ENCODE measurements around the gene PTK6.
"Not testable (repeated sequence)": the region's sequence is repeated elsewhere in the genome, so short reads cannot be mapped to it uniquely, and the experiment has no call there.

The PTK6 gene

GRCh38 chr20:63525971-63526370, 11.2 kb downstream of the PTK6 start:
- DNase-seq, result no peak

- DNase-seq, result no peak
These were observed 12.0 kb downstream of the PTK6 start for GRCh38 chr20:63525185-63525584.

GRCh38 chr20:63522981-63523611, 14.1 kb downstream of the PTK6 start:
- DNase-seq, result no peak

GRCh38 chr20:63522091-63522868, 14.9 kb downstream of the PTK6 start:
- DNase-seq, result no peak

- DNase-seq, result no peak
These were observed 15.6 kb downstream of the PTK6 start for GRCh38 chr20:63521602-63522001.

- DNase-seq, result peak; percentile 75
These were observed 16.1 kb downstream of the PTK6 start for GRCh38 chr20:63520934-63521601.

GRCh38 chr20:63520504-63520933, 16.7 kb downstream of the PTK6 start, which contains the start of gene PPDPF:
TSS of gene PPDPF (plus strand) at chr20:63520765. CDS start at chr20:63521309, 544 bp downstream.
- DNase-seq, result peak; percentile 91

GRCh38 chr20:63519668-63520503, 17.3 kb downstream of the PTK6 start:
- DNase-seq, result no peak

GRCh38 chr20:63518946-63519667, 18.1 kb downstream of the PTK6 start:
- no peak for DNase-seq

- DNase-seq, result no peak
These were observed 18.8 kb downstream of the PTK6 start for GRCh38 chr20:63518351-63518861.

GRCh38 chr20:63517376-63518309, 19.5 kb downstream of the PTK6 start:
- no peak for DNase-seq

- DNase-seq, result not testable (repeated sequence)
These were observed 22.7 kb downstream of the PTK6 start for GRCh38 chr20:63514520-63514919.

GRCh38 chr20:63513207-63513606, 24.0 kb downstream of the PTK6 start:
- no peak for DNase-seq

- DNase-seq, result no peak
These were observed 28.1 kb downstream of the PTK6 start for GRCh38 chr20:63509088-63509564.

- no peak for DNase-seq
These were observed 29.0 kb downstream of the PTK6 start for GRCh38 chr20:63508072-63508768.

GRCh38 chr20:63507083-63507743, 30.0 kb downstream of the PTK6 start:
- no peak for DNase-seq

GRCh38 chr20:63505723-63506122, 31.5 kb downstream of the PTK6 start:
- DNase-seq, result no peak

- DNase-seq, result no peak
These were observed 31.9 kb downstream of the PTK6 start for GRCh38 chr20:63505281-63505680.

GRCh38 chr20:63504642-63505041, 32.5 kb downstream of the PTK6 start:
- DNase-seq, result no peak

Measured in activated T-cell treated with anti-CD3 and anti-CD28 coated beads, Interleukin-2, amount 50 U/mL, for 1 hour (primary cell).